A673 (cell line): ENCODE measurements around the gene SLC22A23.

Experiments used
- CTCF ChIP-seq: fragments of 300-800, 200-600 bp; sonication (generic); conservative IDR thresholded peaks from 2 replicates; pipeline ENCODE4 v1.5.1; 2017; ENCODE audit warnings: low read depth, mild to moderate bottlenecking, antibody characterized with exemption, low read length, moderate library complexity, mixed read lengths
- EZH2 ChIP-seq: fragments of 200-600 bp; sonication (generic); IDR thresholded peaks from 2 replicates; pipeline ENCODE4 v1.6.1; 2017; ENCODE audit warnings: borderline replicate concordance, low read depth, mild to moderate bottlenecking, mixed read lengths, antibody characterized with exemption, low read length; ENCODE audit not compliant: poor library complexity, severe bottlenecking

DNA sequence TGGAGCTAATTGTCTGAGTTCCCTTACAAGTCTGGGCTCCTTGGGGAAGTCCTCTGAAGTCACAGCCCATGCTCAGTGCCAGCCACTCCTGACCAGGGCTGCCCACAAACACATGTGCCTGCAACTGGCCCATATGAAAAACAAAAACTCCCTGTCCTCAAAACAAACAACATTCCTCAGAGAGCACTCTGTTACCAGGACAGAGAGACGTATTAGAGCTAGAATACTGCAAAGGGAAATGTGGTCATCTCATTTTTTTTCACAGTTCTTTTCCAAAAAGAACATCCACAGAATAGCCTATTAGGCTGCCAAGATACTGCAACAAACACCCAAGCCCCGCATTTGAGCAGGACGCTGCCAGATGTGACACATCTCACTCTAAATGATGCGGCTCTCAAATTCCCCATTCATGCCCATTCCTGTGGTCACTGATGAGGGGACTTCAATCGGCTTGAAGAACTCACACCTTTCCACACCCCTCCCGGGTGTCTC lies 71.1 kb downstream of the SLC22A23 start:
- TF ChIP-seq CTCF: no peak
- no peak for TF ChIP-seq EZH2
